ENCODE measurements around the gene PLA2G3. TPM values are rescaled to one million over a fixed set of nuclear protein-coding genes. Genes with fewer than 3 reads are reported as not detected.

Gene PLA2G3
- polyA plus RNA-seq, 1 donor (not counting 4 experiments of a cell fraction or from before 2014, with no cell fraction given), result 0.38 TPM

DNA sequence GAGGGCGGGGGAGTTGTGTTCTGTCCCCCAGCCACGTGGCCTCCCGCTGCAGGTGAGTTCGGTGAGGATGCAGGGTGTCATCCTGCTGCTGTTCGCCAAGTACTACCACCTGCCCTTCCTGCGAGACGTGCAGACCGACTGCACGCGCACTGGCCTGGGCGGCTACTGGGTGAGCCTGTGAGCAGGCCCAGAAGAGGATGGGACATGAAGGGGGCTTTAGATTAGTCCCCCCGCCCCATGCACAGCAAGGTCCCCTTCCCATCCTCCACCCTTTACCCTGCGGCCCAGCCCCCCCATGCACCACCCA, 13.5 kb downstream of the PLA2G3 start:
- H4K20me1 ChIP-seq (ENCODE audit: control insufficient read depth, extremely low read depth, insufficient read depth, low read length), result no peaks in the 10 kb centered on the region
- no peak overlapping the region for H2AFZ ChIP-seq (ENCODE audit: control insufficient read depth, low read length)
- no peak overlapping the region for H3K27ac ChIP-seq (ENCODE audit: control insufficient read depth, insufficient read depth, low read length)
- H3K9ac ChIP-seq (ENCODE audit: control insufficient read depth, extremely low read depth, insufficient read depth, low read length), result no peak overlapping the region
- H3K4me2 ChIP-seq (ENCODE audit: control insufficient read depth, extremely low read depth, insufficient read depth, low read depth, low read length), result no peak overlapping the region
- H3K27me3 ChIP-seq (ENCODE audit: control insufficient read depth, extremely low read depth, insufficient read depth, low read length), result peaks cover 17% of the 10 kb centered on the region
- FAIRE-seq, result no peak
- H3K9me3 ChIP-seq (ENCODE audit: control insufficient read depth, low read depth, low read length), result no peaks in the 10 kb centered on the region
- no peaks in the 10 kb centered on the region for H3K36me3 ChIP-seq (ENCODE audit: control insufficient read depth in 2 of 2, extremely low read depth in 1 of 2, insufficient read depth in 2 of 2, low read length in 2 of 2)
- no peaks in the 10 kb centered on the region for H3K79me2 ChIP-seq (ENCODE audit: control insufficient read depth, insufficient read depth, low read length)
- TF ChIP-seq EZH2 (IDR thresholded peaks at IDR 0.05; ENCODE audit: low read length) (no peak), CTCF (optimal IDR thresholded peaks at IDR 0.05 in 1 of 3, IDR thresholded peaks at IDR 0.05 in 1 of 3, conservative IDR thresholded peaks at IDR 0.05 in 1 of 3; ENCODE audit: extremely low read depth in 1 of 3, insufficient read depth in 2 of 3, low read length in 3 of 3) (no peak)
- H3K4me3 ChIP-seq (ENCODE audit: control insufficient read depth in 2 of 3, extremely low read depth in 1 of 3, insufficient read depth in 2 of 3, low read depth in 1 of 3, low read length in 3 of 3), result no peak overlapping the region
- H3K9me1 ChIP-seq (ENCODE audit: control insufficient read depth, extremely low read depth, insufficient read depth, low read length), result no peaks in the 10 kb centered on the region
- DNase-seq (ENCODE audit: low read depth, low spot score), result no peak
- dilution Hi-C loops (cut with MboI; ENCODE audit: extremely low pct_ligation_motif_present, low sequenced_read_pairs), result no loop called here
- H3K4me1 ChIP-seq (ENCODE audit: control insufficient read depth, extremely low read depth, insufficient read depth, low read length), result peaks cover 8% of the 10 kb centered on the region

DNA sequence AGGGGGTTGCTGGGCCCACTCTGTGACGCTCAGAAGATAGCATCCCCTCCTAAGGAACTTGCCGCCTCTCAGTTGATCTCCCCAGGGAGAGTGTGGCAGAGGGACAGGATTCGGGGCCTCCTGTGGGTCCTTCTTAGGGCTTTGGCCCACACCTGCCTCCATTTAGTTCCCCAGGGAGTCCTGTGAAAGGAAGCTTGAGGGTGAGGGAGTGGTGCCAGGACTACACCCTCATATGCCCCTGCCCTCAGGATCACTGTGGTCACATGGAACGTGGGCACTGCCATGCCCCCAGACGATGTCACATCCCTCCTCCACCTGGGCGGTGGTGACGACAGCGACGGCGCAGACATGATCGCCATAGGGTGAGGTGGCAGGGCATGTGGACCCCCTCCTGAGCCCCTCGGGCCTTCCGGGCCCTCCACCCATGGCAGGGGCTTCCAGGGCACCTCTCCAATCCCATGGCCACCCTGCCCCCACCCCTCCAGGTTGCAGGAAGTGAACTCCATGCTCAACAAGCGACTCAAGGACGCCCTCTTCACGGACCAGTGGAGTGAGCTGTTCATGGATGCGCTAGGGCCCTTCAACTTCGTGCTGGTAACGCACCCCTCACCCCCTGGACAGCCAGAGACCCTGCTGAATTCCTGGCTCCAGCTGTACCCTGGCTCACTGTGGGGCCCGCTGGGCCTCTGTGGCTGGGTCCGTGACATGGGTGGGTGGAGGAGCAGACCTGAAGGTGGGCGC, 14.0 kb downstream of the PLA2G3 start:
- FAIRE-seq (no peak), DNase-seq (ENCODE audit: low read depth, low spot score) (no peak)
- H3K27me3 ChIP-seq (ENCODE audit: control insufficient read depth, extremely low read depth, insufficient read depth, low read length), result peaks cover 17% of the 10 kb centered on the region
- no peak overlapping the region for H3K4me3 ChIP-seq (ENCODE audit: control insufficient read depth in 2 of 3, extremely low read depth in 1 of 3, insufficient read depth in 2 of 3, low read depth in 1 of 3, low read length in 3 of 3)
- no peaks in the 10 kb centered on the region for H4K20me1 ChIP-seq (ENCODE audit: control insufficient read depth, extremely low read depth, insufficient read depth, low read length)
- H3K4me1 ChIP-seq (ENCODE audit: control insufficient read depth, extremely low read depth, insufficient read depth, low read length), result peaks cover 8% of the 10 kb centered on the region
- H3K27ac ChIP-seq (ENCODE audit: control insufficient read depth, insufficient read depth, low read length), result no peak overlapping the region
- H3K9me1 ChIP-seq (ENCODE audit: control insufficient read depth, extremely low read depth, insufficient read depth, low read length), result no peaks in the 10 kb centered on the region
- no peaks in the 10 kb centered on the region for H3K9me3 ChIP-seq (ENCODE audit: control insufficient read depth, low read depth, low read length)
- H3K4me2 ChIP-seq (ENCODE audit: control insufficient read depth, extremely low read depth, insufficient read depth, low read depth, low read length), result no peak overlapping the region
- no peak overlapping the region for H3K9ac ChIP-seq (ENCODE audit: control insufficient read depth, extremely low read depth, insufficient read depth, low read length)
- no peaks in the 10 kb centered on the region for H3K79me2 ChIP-seq (ENCODE audit: control insufficient read depth, insufficient read depth, low read length)
- H3K36me3 ChIP-seq (ENCODE audit: control insufficient read depth in 2 of 2, extremely low read depth in 1 of 2, insufficient read depth in 2 of 2, low read length in 2 of 2), result no peaks in the 10 kb centered on the region
- no peak overlapping the region for H2AFZ ChIP-seq (ENCODE audit: control insufficient read depth, low read length)
- dilution Hi-C loops (cut with MboI; ENCODE audit: extremely low pct_ligation_motif_present, low sequenced_read_pairs), result no loop called here
- TF ChIP-seq EZH2 (IDR thresholded peaks at IDR 0.05; ENCODE audit: low read length), result no peak
- no peak for TF ChIP-seq CTCF (optimal IDR thresholded peaks at IDR 0.05 in 1 of 3, IDR thresholded peaks at IDR 0.05 in 1 of 3, conservative IDR thresholded peaks at IDR 0.05 in 1 of 3; ENCODE audit: extremely low read depth in 1 of 3, insufficient read depth in 2 of 3, low read length in 3 of 3)
